GM23338 (cell line): Measurements from ENCODE around the gene SV2A. TPM values are rescaled to one million over a fixed set of nuclear protein-coding genes. Genes with fewer than 3 reads are reported as not detected.
A peak's percentile ranks its signal among the peaks of the same experiment; 100 is the strongest.

Source experiments
- ATAC-seq: fragments of 200-7000 bp; cut with Tn5 transposase; 3 replicates; pipeline ENCODE4 v1.9.1; 2020
- DNase-seq: peaks from one replicate; pipeline ENCODE4 v3.0.0-alpha.2; 2015; ENCODE audit warnings: low spot score
- H2AFZ ChIP-seq: fragments of 200-600 bp; sonication (generic); 2 replicates; pipeline ENCODE4 v1.8.0; 2016; ENCODE audit warnings: antibody characterized with exemption, mild to moderate bottlenecking, moderate library complexity
- H3F3A ChIP-seq: fragments of 200-600 bp; sonication (generic); replicated peaks from 2 replicates; pipeline ENCODE4 v1.8.0; 2017; ENCODE audit warnings: antibody characterized with exemption, mixed run types, low read depth
- H3K27ac ChIP-seq: fragments of 200-600 bp; sonication (generic); 2 replicates; pipeline ENCODE4 v1.6.1; 2016; ENCODE audit warnings: low read depth
- H3K27me3 ChIP-seq: fragments of 200-600 bp; sonication (generic); 2 replicates; pipeline ENCODE4 v1.8.0; 2016; ENCODE audit warnings: mild to moderate bottlenecking, mixed run types, moderate library complexity; ENCODE audit not compliant: insufficient read depth
- H3K36me3 ChIP-seq: fragments of 200-600 bp; sonication (generic); 2 replicates; pipeline ENCODE4 v1.8.0; 2016; ENCODE audit warnings: mild to moderate bottlenecking; ENCODE audit not compliant: insufficient read depth
- H3K4me1 ChIP-seq: fragments of 200-600 bp; sonication (generic); 2 replicates; pipeline ENCODE4 v1.8.0; 2016; ENCODE audit warnings: mild to moderate bottlenecking, moderate library complexity; ENCODE audit not compliant: insufficient read depth
- H3K4me2 ChIP-seq: fragments of 200-600 bp; sonication (generic); 2 replicates; pipeline ENCODE4 v1.7.1; 2017; ENCODE audit warnings: mixed run types
- H3K4me3 ChIP-seq: fragments of 200-600 bp; sonication (generic); 2 replicates; pipeline ENCODE4 v1.6.1; 2016; ENCODE audit warnings: mixed run types
- H3K79me2 ChIP-seq: fragments of 200-600 bp; sonication (generic); replicated peaks from 2 replicates; pipeline ENCODE4 v1.8.0; 2017; ENCODE audit warnings: mild to moderate bottlenecking; ENCODE audit not compliant: insufficient read depth
- H3K9me2 ChIP-seq: fragments of 200-600 bp; sonication (generic); 2 replicates; pipeline ENCODE4 v1.8.0; 2017; ENCODE audit not compliant: insufficient read depth
- H4K20me1 ChIP-seq: fragments of 200-600 bp; sonication (generic); replicated peaks from 2 replicates; pipeline ENCODE4 v1.8.0; 2017; ENCODE audit warnings: mild to moderate bottlenecking; ENCODE audit not compliant: insufficient read depth
- H3K27ac Mint-ChIP-seq: 2 replicates; pipeline ENCODE4 v1.8.0; 2020; ENCODE audit warnings: inconsistent platforms, mild to moderate bottlenecking, moderate library complexity, mixed read lengths
- H3K27me3 Mint-ChIP-seq: 3 replicates; pipeline ENCODE4 v1.8.0; 2022; ENCODE audit warnings: low read depth, mild to moderate bottlenecking, moderate library complexity, mixed read lengths, inconsistent platforms; ENCODE audit not compliant: insufficient read depth, poor library complexity
- H3K36me3 Mint-ChIP-seq: 3 replicates; pipeline ENCODE4 v1.8.0; 2021; ENCODE audit warnings: low read depth, mild to moderate bottlenecking, inconsistent platforms, moderate library complexity, mixed read lengths
- H3K4me1 Mint-ChIP-seq: 3 replicates; pipeline ENCODE4 v1.8.0; 2020; ENCODE audit warnings: mild to moderate bottlenecking, inconsistent platforms, mixed read lengths
- H3K4me3 Mint-ChIP-seq: 3 replicates; pipeline ENCODE4 v1.8.0; 2021; ENCODE audit warnings: moderate library complexity, mild to moderate bottlenecking, inconsistent platforms, mixed read lengths
- H3K9me3 Mint-ChIP-seq: 3 replicates; pipeline ENCODE4 v1.8.0; 2020; ENCODE audit warnings: moderate library complexity, mild to moderate bottlenecking, inconsistent platforms, mixed read lengths
- CREB1 ChIP-seq: fragments of 250-450 bp; sonication (Bioruptor Pico); IDR thresholded peaks from 2 replicates; pipeline ENCODE4 v1.5.0; 2020; ENCODE audit warnings: low read depth, mild to moderate bottlenecking, moderate library complexity
- CTCF ChIP-seq, 2 experiments: fragments of 200-600 bp in 1 of 2; sonication (generic) in 1 of 2; conservative IDR thresholded peaks; 2 replicates each; pipeline versions ENCODE4 v1.5.1 to v1.6.1; 2016 to 2017; ENCODE audit warnings: antibody characterized with exemption in 2 of 2, low read depth in 2 of 2, mild to moderate bottlenecking in 2 of 2, moderate library complexity in 1 of 2
- ETS1 ChIP-seq: IDR thresholded peaks from 2 replicates; pipeline ENCODE4 v1.6.1; 2016; ENCODE audit warnings: antibody characterized with exemption
- EZH2phosphoT487 ChIP-seq: fragments of 200-600 bp; sonication (generic); IDR thresholded peaks from one replicate; pipeline ENCODE4 v1.8.1; 2018; ENCODE audit warnings: antibody characterized with exemption; ENCODE audit not compliant: unreplicated experiment
- JUNB ChIP-seq: IDR thresholded peaks from one replicate; pipeline ENCODE4 v1.6.1; 2016; ENCODE audit warnings: antibody characterized with exemption; ENCODE audit not compliant: unreplicated experiment
- NANOG ChIP-seq: IDR thresholded peaks from 2 replicates; pipeline ENCODE4 v1.6.1; 2016; ENCODE audit warnings: antibody characterized with exemption, borderline replicate concordance
- POLR2AphosphoS5 ChIP-seq: IDR thresholded peaks from 2 replicates; pipeline ENCODE4 v1.6.1; 2016; ENCODE audit warnings: antibody characterized with exemption, low read depth
- REST ChIP-seq: IDR thresholded peaks from one replicate; pipeline ENCODE4 v1.6.1; 2018; ENCODE audit warnings: antibody characterized with exemption; ENCODE audit not compliant: unreplicated experiment
- STAT1 ChIP-seq: IDR thresholded peaks from one replicate; pipeline ENCODE4 v1.6.1; 2016; ENCODE audit warnings: antibody characterized with exemption; ENCODE audit not compliant: unreplicated experiment
- ZNF114 ChIP-seq: fragments of 250-450 bp; sonication (Bioruptor Pico); IDR thresholded peaks from 2 replicates; pipeline ENCODE4 v1.5.0; 2020; ENCODE audit warnings: mild to moderate bottlenecking, moderate library complexity
- ZNF331 ChIP-seq: fragments of 250-450 bp; sonication (Bioruptor Pico); IDR thresholded peaks from 2 replicates; pipeline ENCODE4 v1.5.0; 2020; ENCODE audit warnings: low read depth, mild to moderate bottlenecking, moderate library complexity
- polyA plus RNA-seq: library from polyadenylated mRNA; unstranded; fragments of >200 nt; fragmentation: Nextera tagmentation; extraction: Ambion mirVana; gene quantifications from 2 replicates; pipeline ENCODE4 v1.2.1, GENCODE V29; 2016
- total RNA-seq: library from RNA; depleted of rRNA; stranded (reverse); fragments of >200 nt; shearing (Covaris generic); gene quantifications from 2 replicates; pipeline ENCODE4 v1.2.3, GENCODE V29; 2014
- TF ChIP-seq, protein P1 (sequence below): fragments of 250-450 bp; sonication (Bioruptor Pico); IDR thresholded peaks from 2 replicates; pipeline ENCODE4 v1.5.0; 2020; ENCODE audit warnings: mild to moderate bottlenecking, moderate library complexity

SV2A gene
- total and polyA plus RNA-seq, 2 experiments from 2014 or later: 17.8 to 41.7 TPM

GRCh38 chr1:149937759-149938158 lies 20.1 kb upstream of the SV2A start:
- H3K9me3 Mint-ChIP-seq: no peaks in the 10 kb centered on the region
- no peaks in the 10 kb centered on the region for H3K27me3 ChIP-seq
- H3K4me3 Mint-ChIP-seq: peak overlapping the region; percentile 65
- H2AFZ ChIP-seq: no peak overlapping the region
- peak overlapping the region; percentile 35; the same call in 1 of the 2 replicates for H3K27ac ChIP-seq
- no peaks in the 10 kb centered on the region for H3K9me2 ChIP-seq
- ATAC-seq (no peak), DNase-seq (no peak)
- H3K36me3 ChIP-seq: no peaks in the 10 kb centered on the region
- peaks cover 9% of the 10 kb centered on the region; the same call in 1 of the 2 replicates for H3F3A ChIP-seq
- H3K4me3 ChIP-seq: peak overlapping the region; percentile 64; the same call in 1 of the 2 replicates
- peaks cover 58% of the 10 kb centered on the region for H3K4me1 Mint-ChIP-seq
- no peaks in the 10 kb centered on the region for H3K36me3 Mint-ChIP-seq
- peak overlapping the region; percentile 75 for H3K27ac Mint-ChIP-seq
- H4K20me1 ChIP-seq: no peaks in the 10 kb centered on the region
- peaks cover 13% of the 10 kb centered on the region for H3K27me3 Mint-ChIP-seq
- peak overlapping the region; percentile 79 for H3K4me2 ChIP-seq
- peaks cover 55% of the 10 kb centered on the region for H3K4me1 ChIP-seq
- TF ChIP-seq POLR2AphosphoS5 (no peak), ZNF114 (no peak), ZNF331 (CRISPR knock-in tag) (no peak), NANOG (no peak), EZH2phosphoT487 (no peak), CTCF (conservative IDR thresholded peaks at IDR 0.05; ENCODE audit: low read depth in 2 of 2) (no peak), CREB1 (CRISPR knock-in tag) (no peak), STAT1 (no peak), REST (no peak), JUNB (no peak), ETS1 (no peak)
- TF ChIP-seq, protein P1, sequence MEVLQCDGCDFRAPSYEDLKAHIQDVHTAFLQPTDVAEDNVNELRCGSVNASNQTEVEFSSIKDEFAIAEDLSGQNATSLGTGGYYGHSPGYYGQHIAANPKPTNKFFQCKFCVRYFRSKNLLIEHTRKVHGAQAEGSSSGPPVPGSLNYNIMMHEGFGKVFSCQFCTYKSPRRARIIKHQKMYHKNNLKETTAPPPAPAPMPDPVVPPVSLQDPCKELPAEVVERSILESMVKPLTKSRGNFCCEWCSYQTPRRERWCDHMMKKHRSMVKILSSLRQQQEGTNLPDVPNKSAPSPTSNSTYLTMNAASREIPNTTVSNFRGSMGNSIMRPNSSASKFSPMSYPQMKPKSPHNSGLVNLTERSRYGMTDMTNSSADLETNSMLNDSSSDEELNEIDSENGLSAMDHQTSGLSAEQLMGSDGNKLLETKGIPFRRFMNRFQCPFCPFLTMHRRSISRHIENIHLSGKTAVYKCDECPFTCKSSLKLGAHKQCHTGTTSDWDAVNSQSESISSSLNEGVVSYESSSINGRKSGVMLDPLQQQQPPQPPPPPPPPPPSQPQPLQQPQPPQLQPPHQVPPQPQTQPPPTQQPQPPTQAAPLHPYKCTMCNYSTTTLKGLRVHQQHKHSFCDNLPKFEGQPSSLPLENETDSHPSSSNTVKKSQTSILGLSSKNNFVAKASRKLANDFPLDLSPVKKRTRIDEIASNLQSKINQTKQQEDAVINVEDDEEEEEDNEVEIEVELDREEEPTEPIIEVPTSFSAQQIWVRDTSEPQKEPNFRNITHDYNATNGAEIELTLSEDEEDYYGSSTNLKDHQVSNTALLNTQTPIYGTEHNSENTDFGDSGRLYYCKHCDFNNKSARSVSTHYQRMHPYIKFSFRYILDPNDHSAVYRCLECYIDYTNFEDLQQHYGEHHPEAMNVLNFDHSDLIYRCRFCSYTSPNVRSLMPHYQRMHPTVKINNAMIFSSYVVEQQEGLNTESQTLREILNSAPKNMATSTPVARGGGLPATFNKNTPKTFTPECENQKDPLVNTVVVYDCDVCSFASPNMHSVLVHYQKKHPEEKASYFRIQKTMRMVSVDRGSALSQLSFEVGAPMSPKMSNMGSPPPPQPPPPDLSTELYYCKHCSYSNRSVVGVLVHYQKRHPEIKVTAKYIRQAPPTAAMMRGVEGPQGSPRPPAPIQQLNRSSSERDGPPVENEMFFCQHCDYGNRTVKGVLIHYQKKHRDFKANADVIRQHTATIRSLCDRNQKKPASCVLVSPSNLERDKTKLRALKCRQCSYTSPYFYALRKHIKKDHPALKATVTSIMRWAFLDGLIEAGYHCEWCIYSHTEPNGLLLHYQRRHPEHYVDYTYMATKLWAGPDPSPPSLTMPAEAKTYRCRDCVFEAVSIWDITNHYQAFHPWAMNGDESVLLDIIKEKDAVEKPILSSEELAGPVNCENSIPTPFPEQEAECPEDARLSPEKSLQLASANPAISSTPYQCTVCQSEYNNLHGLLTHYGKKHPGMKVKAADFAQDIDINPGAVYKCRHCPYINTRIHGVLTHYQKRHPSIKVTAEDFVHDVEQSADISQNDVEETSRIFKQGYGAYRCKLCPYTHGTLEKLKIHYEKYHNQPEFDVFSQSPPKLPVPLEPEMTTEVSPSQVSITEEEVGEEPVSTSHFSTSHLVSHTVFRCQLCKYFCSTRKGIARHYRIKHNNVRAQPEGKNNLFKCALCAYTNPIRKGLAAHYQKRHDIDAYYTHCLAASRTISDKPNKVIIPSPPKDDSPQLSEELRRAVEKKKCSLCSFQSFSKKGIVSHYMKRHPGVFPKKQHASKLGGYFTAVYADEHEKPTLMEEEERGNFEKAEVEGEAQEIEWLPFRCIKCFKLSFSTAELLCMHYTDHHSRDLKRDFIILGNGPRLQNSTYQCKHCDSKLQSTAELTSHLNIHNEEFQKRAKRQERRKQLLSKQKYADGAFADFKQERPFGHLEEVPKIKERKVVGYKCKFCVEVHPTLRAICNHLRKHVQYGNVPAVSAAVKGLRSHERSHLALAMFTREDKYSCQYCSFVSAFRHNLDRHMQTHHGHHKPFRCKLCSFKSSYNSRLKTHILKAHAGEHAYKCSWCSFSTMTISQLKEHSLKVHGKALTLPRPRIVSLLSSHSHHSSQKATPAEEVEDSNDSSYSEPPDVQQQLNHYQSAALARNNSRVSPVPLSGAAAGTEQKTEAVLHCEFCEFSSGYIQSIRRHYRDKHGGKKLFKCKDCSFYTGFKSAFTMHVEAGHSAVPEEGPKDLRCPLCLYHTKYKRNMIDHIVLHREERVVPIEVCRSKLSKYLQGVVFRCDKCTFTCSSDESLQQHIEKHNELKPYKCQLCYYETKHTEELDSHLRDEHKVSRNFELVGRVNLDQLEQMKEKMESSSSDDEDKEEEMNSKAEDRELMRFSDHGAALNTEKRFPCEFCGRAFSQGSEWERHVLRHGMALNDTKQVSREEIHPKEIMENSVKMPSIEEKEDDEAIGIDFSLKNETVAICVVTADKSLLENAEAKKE (CRISPR knock-in tag): no peak
- no peaks in the 10 kb centered on the region for H3K79me2 ChIP-seq
